CD4-positive, alpha-beta T cell (primary cell): Measurements from ENCODE around the gene RPP25L. TPM values are rescaled to one million over a fixed set of nuclear protein-coding genes. Genes with fewer than 3 reads are reported as not detected.

ENCODE experiments used
- ATAC-seq: fragments of 200-7000 bp; cut with Tn5 transposase; one replicate; pipeline ENCODE4 v1.10.0; 2022; ENCODE audit warnings: mild to moderate bottlenecking; ENCODE audit not compliant: poor library complexity
- CTCF ChIA-PET: fragments of 350-600 bp; sonication (Branson Sonifier 250); formaldehyde crosslinking; loops from one replicate; lab custom pipeline; 2021; ENCODE audit warnings: antibody characterized with exemption, inconsistent platforms; lab: Charles Lee
- POLR2A ChIA-PET: fragments of 350-600 bp; sonication (Branson Sonifier 250); formaldehyde crosslinking; loops from one replicate; lab custom pipeline; 2021; ENCODE audit warnings: antibody characterized with exemption, inconsistent platforms; lab: Charles Lee
- DNase-seq, 14 experiments: peaks; one replicate each; pipeline ENCODE4 v3.0.0-alpha.2; 2013 to 2020; ENCODE audit warnings: mixed read lengths in 2 of 14
- H3K27ac ChIP-seq, 2 donors: one replicate each; pipeline versions ENCODE4 v1.5.1 to v1.7.0; 2013; ENCODE audit warnings: low read length in 2 of 2, low read depth in 1 of 2, mild to moderate bottlenecking in 1 of 2
- H3K27me3 ChIP-seq, 2 experiments: 1 replicate in 1 of 2; 2 replicates in 1 of 2; pipeline versions ENCODE4 v1.6.1 to v1.7.0; 2013; ENCODE audit warnings: low read length in 2 of 2, control low read depth in 1 of 2, mild to moderate bottlenecking in 1 of 2, moderate library complexity in 1 of 2; ENCODE audit not compliant: insufficient read depth in 2 of 2, control insufficient read depth in 1 of 2
- H3K36me3 ChIP-seq: one replicate; pipeline ENCODE4 v1.6.1; 2013; ENCODE audit warnings: low read length, control low read depth; ENCODE audit not compliant: insufficient read depth
- H3K4me1 ChIP-seq: one replicate; pipeline ENCODE4 v1.6.1; 2013; ENCODE audit warnings: low read length, control low read depth; ENCODE audit not compliant: insufficient read depth
- H3K4me3 ChIP-seq: one replicate; pipeline ENCODE4 v1.5.1; 2013; ENCODE audit warnings: mild to moderate bottlenecking, low read length, moderate library complexity
- H3K9me3 ChIP-seq, 2 experiments: 1 replicate in 1 of 2; 2 replicates in 1 of 2; pipeline versions ENCODE4 v1.6.1 to v1.7.0; 2013; ENCODE audit warnings: low read length in 2 of 2, mild to moderate bottlenecking in 2 of 2, control low read depth in 1 of 2, moderate library complexity in 1 of 2; ENCODE audit not compliant: control insufficient read depth in 1 of 2, insufficient read depth in 1 of 2
- H3K27ac Mint-ChIP-seq: one replicate; pipeline ENCODE4 v1.8.0; 2020; ENCODE audit warnings: mixed read lengths
- H3K27me3 Mint-ChIP-seq: one replicate; pipeline ENCODE4 v1.8.0; 2021; ENCODE audit warnings: mixed read lengths
- H3K36me3 Mint-ChIP-seq: one replicate; pipeline ENCODE4 v1.8.0; 2021; ENCODE audit warnings: low read depth, mixed read lengths
- H3K4me1 Mint-ChIP-seq: one replicate; pipeline ENCODE4 v1.8.0; 2021; ENCODE audit warnings: low read depth, mixed read lengths
- H3K4me3 Mint-ChIP-seq: one replicate; pipeline ENCODE4 v1.8.0; 2020; ENCODE audit warnings: mild to moderate bottlenecking, mixed read lengths
- H3K9me3 Mint-ChIP-seq: one replicate; pipeline ENCODE4 v1.8.0; 2020; ENCODE audit warnings: mixed read lengths
- intact Hi-C, 2 experiments: fragments of 100-400 bp; cut with DNase I in 1 of 2; cut with micrococcal nuclease in 1 of 2; formaldehyde crosslinking; loops; one replicate each; pipeline versions ENCODE4 v1.15.1 to v1.9.0; 2023 to 2025; cut with DNase I, micrococcal nuclease
- total RNA-seq, 174 experiments: library from RNA in 2 of 174; stranded (reverse) in 2 of 174; gene quantifications; one replicate each; pipeline ENCODE4 v1.2.3 and lab custom pipeline; 2021 to 2026
- TF ChIP-seq, protein P1 (sequence below): fragments of 200-600 bp; IDR thresholded peaks from one replicate; pipeline ENCODE4 v1.8.0; 2022; ENCODE audit warnings: antibody characterized with exemption, mild to moderate bottlenecking

Gene RPP25L
- total RNA-seq, 2 experiments from 2014 or later, result 4.6 to 5.7 TPM

DNA sequence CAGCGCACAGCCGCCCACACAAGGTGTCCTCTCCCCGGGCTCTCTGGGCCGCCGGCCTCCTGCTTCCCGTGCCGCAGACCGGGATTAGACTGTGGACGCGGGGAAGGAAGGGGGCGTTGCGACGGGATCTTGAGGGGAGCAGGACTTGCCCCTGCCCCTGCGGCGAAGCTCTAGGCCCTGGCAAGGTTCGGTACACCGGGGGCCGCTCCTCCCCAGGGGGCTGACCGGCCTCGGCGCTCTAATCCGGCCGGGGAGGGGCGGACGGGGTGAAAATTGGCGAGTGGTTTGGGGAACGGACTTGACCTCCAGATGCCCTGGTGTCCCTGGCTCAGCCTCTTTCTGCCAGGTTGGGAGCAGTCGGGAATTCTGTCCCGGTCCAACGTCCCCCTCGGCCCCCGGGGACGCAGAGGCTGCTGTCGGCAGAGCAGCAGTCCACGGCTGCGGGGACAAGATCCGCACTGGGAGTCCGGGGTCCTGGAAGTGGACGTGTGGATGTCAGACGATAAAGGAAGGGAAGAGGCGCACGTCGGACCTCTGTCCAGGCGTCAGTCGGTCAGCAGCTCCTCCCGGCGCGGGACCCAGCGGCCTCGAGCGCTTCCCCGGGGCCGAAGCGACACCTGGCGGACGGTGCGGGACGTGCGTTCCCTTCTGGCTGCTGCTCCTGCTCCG is 20.5 kb downstream of the RPP25L start:
- H3K4me3 Mint-ChIP-seq, result peak overlapping the region; percentile 80
- H3K4me1 Mint-ChIP-seq, result peaks cover 26% of the 10 kb centered on the region
- intact Hi-C loops, result loop anchor here (1.0 to 10.0 kb wide), 4 partner anchors 47 to 259 kb away; no protein-coding TSS in a partner anchor
- ChIA-PET POLR2A (interaction anchor here (1.0 kb wide), 2 partner anchors 21 to 188 kb away, joined by 3 to 4 read pairs; partner anchors contain the start of gene RPP25L), CTCF (interaction anchor here (1.1 to 2.5 kb wide), 11 partner anchors 12 to 967 kb away, joined by 3 to 11 read pairs (median 4); partner anchors contain the start of gene RPP25L)
- ATAC-seq, result peak; percentile 76
- H3K27me3 Mint-ChIP-seq, result peaks cover 83% of the 10 kb centered on the region
- H3K36me3 Mint-ChIP-seq, result no peaks in the 10 kb centered on the region
- Histone ChIP-seq H3K36me3 (no peaks in the 10 kb centered on the region), H3K4me3 (peak overlapping the region; percentile 63), H3K9me3 (peaks cover 0 to 17% of the 10 kb centered on the region in 2 experiments), H3K27ac (no peak overlapping the region), H3K27me3 (peaks cover 69 to 75% of the 10 kb centered on the region in 2 experiments), H3K4me1 (peaks cover 30% of the 10 kb centered on the region)
- DNase-seq, result peak; percentile 51 to 87 (median 72)
- TF ChIP-seq, protein P1, sequence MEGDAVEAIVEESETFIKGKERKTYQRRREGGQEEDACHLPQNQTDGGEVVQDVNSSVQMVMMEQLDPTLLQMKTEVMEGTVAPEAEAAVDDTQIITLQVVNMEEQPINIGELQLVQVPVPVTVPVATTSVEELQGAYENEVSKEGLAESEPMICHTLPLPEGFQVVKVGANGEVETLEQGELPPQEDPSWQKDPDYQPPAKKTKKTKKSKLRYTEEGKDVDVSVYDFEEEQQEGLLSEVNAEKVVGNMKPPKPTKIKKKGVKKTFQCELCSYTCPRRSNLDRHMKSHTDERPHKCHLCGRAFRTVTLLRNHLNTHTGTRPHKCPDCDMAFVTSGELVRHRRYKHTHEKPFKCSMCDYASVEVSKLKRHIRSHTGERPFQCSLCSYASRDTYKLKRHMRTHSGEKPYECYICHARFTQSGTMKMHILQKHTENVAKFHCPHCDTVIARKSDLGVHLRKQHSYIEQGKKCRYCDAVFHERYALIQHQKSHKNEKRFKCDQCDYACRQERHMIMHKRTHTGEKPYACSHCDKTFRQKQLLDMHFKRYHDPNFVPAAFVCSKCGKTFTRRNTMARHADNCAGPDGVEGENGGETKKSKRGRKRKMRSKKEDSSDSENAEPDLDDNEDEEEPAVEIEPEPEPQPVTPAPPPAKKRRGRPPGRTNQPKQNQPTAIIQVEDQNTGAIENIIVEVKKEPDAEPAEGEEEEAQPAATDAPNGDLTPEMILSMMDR, result peak; percentile 89
- no peak overlapping the region for H3K27ac Mint-ChIP-seq
- no peaks in the 10 kb centered on the region for H3K9me3 Mint-ChIP-seq

DNA sequence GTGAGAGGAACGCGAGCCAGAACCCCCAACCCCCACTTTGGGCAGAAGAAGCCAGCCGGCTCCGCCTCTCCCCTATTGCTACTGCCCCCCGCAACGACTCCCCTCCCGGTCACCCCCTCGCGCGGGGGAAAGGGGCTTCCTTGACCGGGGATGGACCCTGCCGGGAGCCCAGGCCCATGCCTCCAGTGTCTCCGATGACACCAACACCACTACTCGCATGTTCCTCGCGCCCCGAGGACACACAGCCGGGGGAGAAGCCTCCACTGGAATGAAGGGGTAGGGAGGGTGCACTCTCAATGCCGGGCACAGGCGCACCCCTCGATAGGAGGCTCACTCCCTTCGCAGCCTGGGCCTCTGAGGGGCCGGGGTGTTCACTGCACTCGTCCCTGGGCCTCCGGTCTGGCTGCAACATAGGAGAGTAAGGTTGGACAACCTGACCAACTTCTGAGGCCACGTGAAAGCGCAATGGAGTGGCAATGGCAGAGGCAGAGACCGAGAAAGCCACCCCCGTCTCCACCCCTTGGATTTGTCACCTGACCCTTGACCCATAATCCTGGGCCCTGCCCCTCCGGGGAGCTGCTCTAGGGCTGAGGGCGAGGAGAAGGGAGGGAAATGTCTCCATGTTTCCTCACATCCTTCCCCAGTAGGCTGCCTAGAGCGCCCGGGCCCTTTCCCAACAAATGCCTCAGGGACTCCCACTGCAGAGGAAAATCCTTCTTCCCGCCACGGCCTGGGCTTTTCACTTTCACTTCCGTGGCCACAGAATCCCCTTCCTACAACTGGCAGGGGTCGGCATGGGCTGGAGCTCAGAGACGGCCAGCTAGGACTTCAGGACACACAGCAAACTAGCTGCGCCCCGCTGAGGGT is 21.3 kb downstream of the RPP25L start:
- peaks cover 76 to 83% of the 10 kb centered on the region in 2 experiments for H3K27me3 ChIP-seq

More for the DNA sequence above, 21.3 kb downstream of the RPP25L start:
- Histone ChIP-seq H3K36me3 (no peaks in the 10 kb centered on the region), H3K9me3 (peaks cover 0 to 17% of the 10 kb centered on the region in 2 experiments), H3K27ac (no peak overlapping the region), H3K4me3 (peak overlapping the region; percentile 63), H3K4me1 (peaks cover 30% of the 10 kb centered on the region)
- peaks cover 26% of the 10 kb centered on the region for H3K4me1 Mint-ChIP-seq
- ATAC-seq, result peak; percentile 16
- H3K4me3 Mint-ChIP-seq, result peak overlapping the region; percentile 80
- no peaks in the 10 kb centered on the region for H3K9me3 Mint-ChIP-seq
- no peak overlapping the region for H3K27ac Mint-ChIP-seq
- ChIA-PET POLR2A (interaction anchor here (1.0 kb wide), 1 partner anchor 21 kb away, joined by 3 read pairs; the partner anchor contains the start of gene RPP25L), CTCF (interaction anchor here (1.1 to 2.5 kb wide), 6 partner anchors 21 to 187 kb away, joined by 3 to 11 read pairs (median 8); partner anchors contain the start of gene RPP25L)
- intact Hi-C loops, result loop anchor here (1.0 to 10.0 kb wide), 4 partner anchors 46 to 258 kb away; no protein-coding TSS in a partner anchor
- peak in 3 of 14 experiments; percentile 14 to 27 (median 19) for DNase-seq
- H3K27me3 Mint-ChIP-seq, result peaks cover 85% of the 10 kb centered on the region
- no peaks in the 10 kb centered on the region for H3K36me3 Mint-ChIP-seq
- TF ChIP-seq, protein P1, result no peak
